ENCODE results near the gene ADK.

- TF ChIP-seq CTCF (conservative IDR thresholded peaks at IDR 0.05), result no peak
- TF ChIP-seq EZH2 (IDR thresholded peaks at IDR 0.05; ENCODE audit: low read depth), result no peak
These were observed 494.7 kb downstream of the ADK start for GRCh38 chr10:74645692-74646091.
